ENCODE results near the gene OBI1. TPM values are rescaled to one million over a fixed set of nuclear protein-coding genes. Genes with fewer than 3 reads are reported as not detected.

OBI1 gene
- total and polyA plus RNA-seq, 2 donors (not counting 1 experiment from before 2014, with no cell fraction given) = 3.1 to 15.4 TPM

DNA sequence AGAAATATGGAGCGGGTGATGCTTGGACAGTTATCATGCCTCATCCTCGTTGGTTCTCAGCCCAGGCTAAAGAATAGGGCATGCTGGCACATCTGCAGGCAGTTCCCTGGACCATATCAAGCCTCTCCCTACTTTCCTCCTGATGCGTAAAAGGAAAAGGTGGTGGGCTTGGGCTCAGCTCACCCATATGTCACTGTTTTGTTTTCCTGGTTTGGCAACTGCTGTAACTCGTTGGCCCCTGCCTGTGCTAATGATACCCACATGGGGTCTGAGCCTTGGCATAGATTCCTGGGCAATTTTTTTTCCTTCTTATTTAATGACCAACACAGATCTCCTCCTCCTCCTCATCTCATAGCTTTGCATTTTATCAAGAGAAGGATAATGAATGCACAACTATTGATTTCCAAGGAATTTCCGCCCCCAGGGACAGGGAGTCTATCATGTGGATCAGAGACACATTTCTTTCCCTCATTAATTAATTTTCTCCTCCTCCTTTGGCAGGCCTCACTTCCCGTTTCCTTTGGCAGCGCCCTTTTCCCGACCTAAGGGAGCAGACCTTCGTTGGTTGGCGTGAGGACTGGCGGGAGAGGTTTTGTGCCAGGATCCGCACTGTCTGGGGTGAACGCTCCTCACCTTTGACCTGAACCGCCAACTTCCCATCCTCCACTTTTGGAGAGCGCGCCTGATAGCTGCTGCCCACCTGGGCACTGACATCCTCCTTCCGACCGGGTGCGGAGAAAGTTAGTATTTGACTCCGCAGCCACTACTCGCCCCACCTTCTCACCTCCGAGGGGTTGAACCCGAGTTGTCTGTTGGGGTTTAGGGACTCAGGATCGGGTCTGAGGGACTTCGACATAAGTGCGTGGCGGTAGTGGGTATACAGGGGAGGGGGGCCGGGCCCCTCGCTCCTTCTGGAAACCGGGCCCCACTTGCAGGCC, 52.2 kb downstream of the OBI1 start:
- H3K4me1 Mint-ChIP-seq = peaks cover 61% of the 10 kb centered on the region
- Histone ChIP-seq H2AFZ (ENCODE audit: insufficient read depth, low read depth, low read length, poor library complexity, severe bottlenecking) (no peak overlapping the region), H3K4me3 (ENCODE audit: control extremely low read depth in 1 of 5, extremely low read depth in 1 of 5, insufficient read depth in 1 of 5, low read depth in 2 of 5, low read length in 4 of 5) (no peak overlapping the region), H3K27me3 (replicated peaks in 1 of 4; ENCODE audit: control extremely low read depth in 1 of 4, control insufficient read depth in 3 of 4, insufficient read depth in 4 of 4, low read length in 3 of 4) (peaks cover 5 to 83% (median 74%) of the 10 kb centered on the region in 4 experiments), H3K9ac (ENCODE audit: low read length) (no peak overlapping the region), H3K27ac (ENCODE audit: low read length in 2 of 2) (no peak overlapping the region), H3K79me2 (ENCODE audit: control insufficient read depth, insufficient read depth, low read length) (no peaks in the 10 kb centered on the region), H3K4me1 (ENCODE audit: control insufficient read depth in 2 of 2, insufficient read depth in 2 of 2, low read length in 2 of 2) (peaks cover 55 to 73% of the 10 kb centered on the region in 2 donors), H3K36me3 (replicated peaks in 1 of 2; ENCODE audit: control extremely low read depth in 1 of 2, control insufficient read depth in 1 of 2, extremely low read depth in 1 of 2, insufficient read depth in 2 of 2, low read length in 1 of 2) (no peaks in the 10 kb centered on the region), H3K9me3 (ENCODE audit: control extremely low read depth in 1 of 3, control insufficient read depth in 2 of 3, insufficient read depth in 1 of 3, low read length in 2 of 3) (peaks cover 1 to 57% (median 4%) of the 10 kb centered on the region in 3 donors), H4K20me1 (ENCODE audit: control insufficient read depth, insufficient read depth, low read length, poor library complexity, severe bottlenecking) (peaks cover 5% of the 10 kb centered on the region), H3K4me2 (replicated peaks; ENCODE audit: low read depth, low read length, poor library complexity, severe bottlenecking) (peak overlapping the region; percentile 91)
- H3K27me3 Mint-ChIP-seq = peaks cover 80% of the 10 kb centered on the region
- TF ChIP-seq EZH2 (IDR thresholded peaks at IDR 0.05; ENCODE audit: borderline replicate concordance, insufficient read depth, low read depth, low read length, poor library complexity, severe bottlenecking) = no peak
- TF ChIP-seq, protein P1, sequence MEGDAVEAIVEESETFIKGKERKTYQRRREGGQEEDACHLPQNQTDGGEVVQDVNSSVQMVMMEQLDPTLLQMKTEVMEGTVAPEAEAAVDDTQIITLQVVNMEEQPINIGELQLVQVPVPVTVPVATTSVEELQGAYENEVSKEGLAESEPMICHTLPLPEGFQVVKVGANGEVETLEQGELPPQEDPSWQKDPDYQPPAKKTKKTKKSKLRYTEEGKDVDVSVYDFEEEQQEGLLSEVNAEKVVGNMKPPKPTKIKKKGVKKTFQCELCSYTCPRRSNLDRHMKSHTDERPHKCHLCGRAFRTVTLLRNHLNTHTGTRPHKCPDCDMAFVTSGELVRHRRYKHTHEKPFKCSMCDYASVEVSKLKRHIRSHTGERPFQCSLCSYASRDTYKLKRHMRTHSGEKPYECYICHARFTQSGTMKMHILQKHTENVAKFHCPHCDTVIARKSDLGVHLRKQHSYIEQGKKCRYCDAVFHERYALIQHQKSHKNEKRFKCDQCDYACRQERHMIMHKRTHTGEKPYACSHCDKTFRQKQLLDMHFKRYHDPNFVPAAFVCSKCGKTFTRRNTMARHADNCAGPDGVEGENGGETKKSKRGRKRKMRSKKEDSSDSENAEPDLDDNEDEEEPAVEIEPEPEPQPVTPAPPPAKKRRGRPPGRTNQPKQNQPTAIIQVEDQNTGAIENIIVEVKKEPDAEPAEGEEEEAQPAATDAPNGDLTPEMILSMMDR (IDR thresholded peaks at IDR 0.05) = no peak
- DNase-seq (peak; percentile 32), ATAC-seq (ENCODE audit: low read depth) (no peak)
- H3K27ac Mint-ChIP-seq = no peak overlapping the region
- H3K4me3 Mint-ChIP-seq = peak overlapping the region; percentile 49
- POLR2A ChIA-PET = interaction anchor here (0.6 kb wide), 1 partner anchor 12 kb away, joined by 3 read pairs; no protein-coding TSS in a partner anchor
- CTCF ChIA-PET = no interaction called here
- no peaks in the 10 kb centered on the region for H3K9me3 Mint-ChIP-seq (ENCODE audit: insufficient read depth)
- intact Hi-C loops (cut with micrococcal nuclease) = loop anchor here (10.0 kb wide), 1 partner anchor 912 kb away; the partner anchor contains the start of gene SLAIN1
- 9% methylated on average over 21 of the region's 30 CpGs for WGBS (ENCODE audit: insufficient coverage)

All from B cell (primary cell).